HCT116 (cell line): Measurements from ENCODE around the gene UPF1.

Experiments
- CTCF ChIP-seq, 3 experiments: fragments of 200-600 bp in 1 of 3; sonication (generic) in 1 of 3; IDR thresholded peaks in 2 of 3; conservative IDR thresholded peaks in 1 of 3; 2 replicates each; pipeline ENCODE4 v1.5.1; 2012 to 2017; ENCODE audit warnings: low read depth in 2 of 3, low read length in 2 of 3, antibody characterized with exemption in 1 of 3, borderline replicate concordance in 1 of 3, control low read depth in 1 of 3, mild to moderate bottlenecking in 1 of 3, mixed read lengths in 1 of 3, mixed run types in 1 of 3, moderate library complexity in 1 of 3; ENCODE audit not compliant: insufficient read depth in 1 of 3
- EGR1 ChIP-seq: IDR thresholded peaks from 2 replicates; pipeline ENCODE4 v1.6.1; 2012; ENCODE audit warnings: low read depth
- EZH2 ChIP-seq: fragments of 200-600 bp; sonication (generic); IDR thresholded peaks from 2 replicates; pipeline ENCODE4 v1.6.1; 2017; ENCODE audit warnings: antibody characterized with exemption, mixed run types
- POLR2A ChIP-seq: IDR thresholded peaks from 2 replicates; pipeline ENCODE4 v1.7.0; 2011; ENCODE audit warnings: borderline replicate concordance; ENCODE audit not compliant: insufficient read depth, insufficient read length; ENCODE audit errors: extremely low read depth

GRCh38 chr19:18860302-18860700 is 28.5 kb downstream of the UPF1 start:
- TF ChIP-seq CTCF (IDR thresholded peaks at IDR 0.05 in 2 of 3, conservative IDR thresholded peaks at IDR 0.05 in 1 of 3; ENCODE audit: borderline replicate concordance in 1 of 3, insufficient read depth in 1 of 3, low read depth in 2 of 3, low read length in 2 of 3) = no peak
- TF ChIP-seq EGR1 = no peak
- no peak for TF ChIP-seq EZH2
- no peak for TF ChIP-seq POLR2A
